Suppressor macrophage treated with lipopolysaccharide for 1 hour (primary cell): ENCODE data around the gene P2RY6.

Experiments
- DNase-seq, 3 donors: peaks; one replicate each; pipeline ENCODE4 v3.0.0-alpha.2; 2020 to 2022

P2RY6 gene

GRCh38 chr11:73338279-73338678 is 66.1 kb downstream of the P2RY6 start:
- no peak for DNase-seq

- DNase-seq: no peak
Observed at GRCh38 chr11:73340164-73340563, 68.0 kb downstream of the P2RY6 start.

GRCh38 chr11:73342633-73343032 is 70.5 kb downstream of the P2RY6 start:
- DNase-seq: no peak

GRCh38 chr11:73343076-73343873 is 71.1 kb downstream of the P2RY6 start:
- DNase-seq: no peak

GRCh38 chr11:73344191-73344607 is 72.1 kb downstream of the P2RY6 start:
- DNase-seq: no peak

GRCh38 chr11:73345481-73346160 is 73.5 kb downstream of the P2RY6 start:
- no peak for DNase-seq

- no peak for DNase-seq
Observed at GRCh38 chr11:73346186-73346935, 74.2 kb downstream of the P2RY6 start.

- DNase-seq: no peak
Observed at GRCh38 chr11:73347067-73347466, 74.9 kb downstream of the P2RY6 start.
